Measurements from ENCODE around the gene ADD3.

Gene ADD3

DNA sequence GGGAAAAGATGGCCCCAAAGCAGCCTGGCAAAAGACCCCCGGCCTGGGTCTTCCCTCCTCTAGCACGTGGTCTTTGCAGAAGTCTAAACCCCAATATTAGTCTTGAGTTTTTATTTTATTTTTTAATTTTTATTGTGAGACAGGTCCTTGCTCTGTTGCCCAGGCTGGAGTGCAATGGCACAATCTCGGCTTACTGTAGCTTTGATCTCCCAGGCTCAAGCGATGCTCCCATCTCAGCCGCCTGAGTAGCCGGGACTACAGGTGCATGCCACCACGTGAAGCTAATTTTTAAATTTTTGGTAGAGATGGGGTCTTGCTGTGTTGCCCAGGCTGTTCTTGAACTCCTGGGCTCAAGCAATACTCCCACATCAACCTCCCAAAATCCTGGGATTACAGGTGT, 159.4 kb downstream of the ADD3 start:
- TF ChIP-seq, protein P1, sequence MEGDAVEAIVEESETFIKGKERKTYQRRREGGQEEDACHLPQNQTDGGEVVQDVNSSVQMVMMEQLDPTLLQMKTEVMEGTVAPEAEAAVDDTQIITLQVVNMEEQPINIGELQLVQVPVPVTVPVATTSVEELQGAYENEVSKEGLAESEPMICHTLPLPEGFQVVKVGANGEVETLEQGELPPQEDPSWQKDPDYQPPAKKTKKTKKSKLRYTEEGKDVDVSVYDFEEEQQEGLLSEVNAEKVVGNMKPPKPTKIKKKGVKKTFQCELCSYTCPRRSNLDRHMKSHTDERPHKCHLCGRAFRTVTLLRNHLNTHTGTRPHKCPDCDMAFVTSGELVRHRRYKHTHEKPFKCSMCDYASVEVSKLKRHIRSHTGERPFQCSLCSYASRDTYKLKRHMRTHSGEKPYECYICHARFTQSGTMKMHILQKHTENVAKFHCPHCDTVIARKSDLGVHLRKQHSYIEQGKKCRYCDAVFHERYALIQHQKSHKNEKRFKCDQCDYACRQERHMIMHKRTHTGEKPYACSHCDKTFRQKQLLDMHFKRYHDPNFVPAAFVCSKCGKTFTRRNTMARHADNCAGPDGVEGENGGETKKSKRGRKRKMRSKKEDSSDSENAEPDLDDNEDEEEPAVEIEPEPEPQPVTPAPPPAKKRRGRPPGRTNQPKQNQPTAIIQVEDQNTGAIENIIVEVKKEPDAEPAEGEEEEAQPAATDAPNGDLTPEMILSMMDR (IDR thresholded peaks at IDR 0.05; ENCODE audit: control extremely low read depth, extremely low read depth, low read depth, missing control alignments), result no peak
- ChIA-PET CTCF (interaction anchor here (0.7 to 2.2 kb wide), 3 partner anchors 9 to 1043 kb away, joined by 3 to 6 read pairs (median 6); no protein-coding TSS in a partner anchor), POLR2A (no interaction called here)
- no peak for DNase-seq (ENCODE audit: extremely low spot score)

DNA sequence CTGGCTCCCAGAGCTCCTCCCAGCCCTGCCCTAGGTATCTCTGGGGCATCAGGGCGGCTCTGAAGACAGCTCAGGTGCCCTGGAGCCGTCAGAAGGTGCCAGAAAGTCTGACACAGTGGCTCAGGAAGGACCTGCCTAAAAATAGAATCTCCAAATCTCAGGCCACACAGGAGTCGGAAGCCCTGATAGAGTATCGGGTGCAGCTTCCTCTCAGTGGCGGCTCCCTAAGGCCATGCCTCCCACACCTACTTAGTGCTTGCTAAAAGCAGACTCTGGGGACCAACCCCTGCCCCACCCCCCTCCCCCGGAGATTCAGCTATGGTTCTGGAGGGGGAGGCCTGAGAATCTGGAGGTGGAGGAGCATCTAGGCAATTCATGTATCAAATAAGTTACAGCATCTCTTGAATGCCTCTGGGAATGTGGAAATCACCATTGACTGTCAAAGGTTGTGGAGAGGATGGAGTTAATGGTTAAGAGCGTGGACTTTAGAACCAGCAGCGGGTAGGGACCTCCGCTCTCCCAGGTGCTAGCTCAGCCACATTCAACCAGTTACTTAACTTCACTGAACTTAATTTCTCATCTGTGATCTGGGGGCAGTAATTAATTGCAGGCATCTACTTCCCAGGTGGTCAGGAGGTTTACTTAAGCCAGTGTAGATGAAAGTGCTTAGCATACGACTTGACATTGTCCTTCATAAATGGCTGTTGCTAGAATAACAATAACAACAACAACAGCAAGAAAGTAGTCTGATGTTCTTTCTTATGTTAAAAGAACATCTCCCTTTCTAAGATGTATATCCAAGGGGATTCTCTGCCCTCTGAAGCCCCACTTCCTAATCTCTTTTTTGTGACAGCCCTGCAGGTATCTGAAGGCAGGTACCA, 161.1 kb downstream of the ADD3 start:
- DNase-seq (ENCODE audit: extremely low spot score), result no peak
- CTCF ChIA-PET, result interaction anchor here (1.0 to 2.2 kb wide), 4 partner anchors 11 to 35 kb away, joined by 3 to 6 read pairs (median 4); no protein-coding TSS in a partner anchor
- TF ChIP-seq, protein P1 (IDR thresholded peaks at IDR 0.05; ENCODE audit: control extremely low read depth, extremely low read depth, low read depth, missing control alignments), result no peak
- POLR2A ChIA-PET, result no interaction called here

DNA sequence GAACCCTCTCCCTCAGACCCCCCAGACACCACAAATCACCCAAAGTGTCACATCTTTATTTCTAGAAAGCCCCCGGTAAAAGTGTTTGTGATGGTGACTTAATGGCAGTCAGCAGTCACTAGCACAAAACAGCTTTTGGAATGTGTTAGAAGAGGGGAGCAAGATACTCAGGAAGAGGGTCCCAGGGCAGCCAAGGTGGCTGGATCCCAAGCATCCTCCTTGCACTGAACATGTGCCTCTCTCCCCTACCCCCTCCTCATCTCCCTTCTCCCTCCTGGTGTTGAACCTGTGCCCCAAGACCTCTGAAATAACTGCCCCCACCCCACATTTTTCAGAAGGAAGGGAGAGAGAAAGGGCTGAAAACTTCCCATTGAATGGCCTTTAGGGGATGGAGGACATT, 161.8 kb downstream of the ADD3 start:
- CTCF ChIA-PET, result no interaction called here
- DNase-seq (ENCODE audit: extremely low spot score), result no peak
- TF ChIP-seq, protein P1 (IDR thresholded peaks at IDR 0.05; ENCODE audit: control extremely low read depth, extremely low read depth, low read depth, missing control alignments), result no peak
- POLR2A ChIA-PET, result no interaction called here

DNA sequence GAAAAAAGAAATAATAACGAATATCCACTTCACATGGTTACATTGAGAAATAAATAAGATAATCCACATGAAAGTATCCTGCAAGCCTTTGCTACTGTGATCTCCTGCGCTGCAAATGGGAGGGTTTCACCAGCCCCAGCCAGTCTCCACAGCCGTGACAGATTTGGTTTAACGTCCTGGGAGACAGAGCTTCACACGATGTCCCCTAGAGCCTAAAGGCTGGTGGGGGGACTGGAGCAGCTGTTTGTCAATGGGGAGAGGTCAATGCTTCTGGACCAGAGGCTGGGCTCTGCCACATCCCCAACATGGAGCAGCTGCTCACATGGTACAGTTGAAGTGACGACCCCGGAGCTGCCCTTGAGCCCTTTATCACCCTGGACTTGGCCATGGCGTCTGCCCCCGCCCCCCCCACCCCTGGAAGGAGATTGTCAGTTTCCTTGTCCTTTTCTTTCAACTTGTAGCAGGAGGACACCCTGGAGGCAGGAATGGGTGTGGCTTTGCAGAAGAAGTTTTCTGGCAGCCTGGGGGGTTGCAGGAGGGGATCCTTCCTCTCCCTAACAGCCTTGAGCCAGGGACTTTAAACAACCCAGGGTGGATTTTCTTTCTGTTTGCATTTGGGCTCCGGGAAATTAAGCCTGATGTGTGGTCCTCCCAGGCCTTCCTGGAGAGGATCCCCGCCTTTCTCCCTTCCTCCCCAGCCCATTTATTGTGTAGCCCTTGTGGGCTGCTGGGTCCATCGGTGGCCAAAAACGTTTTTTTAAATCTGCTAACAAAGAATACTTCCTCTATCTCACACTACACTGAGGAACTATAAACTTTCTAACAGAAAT, 162.6 kb downstream of the ADD3 start:
- POLR2A ChIA-PET, result no interaction called here
- TF ChIP-seq, protein P1 (IDR thresholded peaks at IDR 0.05; ENCODE audit: control extremely low read depth, extremely low read depth, low read depth, missing control alignments), result no peak
- CTCF ChIA-PET, result no interaction called here
- DNase-seq (ENCODE audit: extremely low spot score), result no peak

DNA sequence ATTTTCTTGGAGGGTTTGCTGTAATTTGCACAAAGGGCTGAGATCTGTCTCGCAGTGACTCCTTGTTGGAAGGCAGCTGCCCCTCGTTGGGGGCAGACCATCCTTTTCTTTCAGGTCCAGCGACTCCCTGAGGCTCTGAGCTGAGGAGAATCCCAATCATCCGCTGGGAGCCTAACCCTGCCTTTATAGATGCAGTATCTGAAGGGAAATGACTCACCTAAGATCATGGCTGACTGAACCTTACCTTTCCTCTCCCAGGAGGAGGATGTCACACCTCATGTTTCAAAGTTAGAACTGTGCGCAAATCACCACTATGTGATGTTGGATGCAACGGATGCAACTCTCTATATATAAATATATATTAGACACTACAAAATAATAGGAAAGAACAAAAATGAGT, 163.2 kb downstream of the ADD3 start:
- POLR2A ChIA-PET, result no interaction called here

DNA sequence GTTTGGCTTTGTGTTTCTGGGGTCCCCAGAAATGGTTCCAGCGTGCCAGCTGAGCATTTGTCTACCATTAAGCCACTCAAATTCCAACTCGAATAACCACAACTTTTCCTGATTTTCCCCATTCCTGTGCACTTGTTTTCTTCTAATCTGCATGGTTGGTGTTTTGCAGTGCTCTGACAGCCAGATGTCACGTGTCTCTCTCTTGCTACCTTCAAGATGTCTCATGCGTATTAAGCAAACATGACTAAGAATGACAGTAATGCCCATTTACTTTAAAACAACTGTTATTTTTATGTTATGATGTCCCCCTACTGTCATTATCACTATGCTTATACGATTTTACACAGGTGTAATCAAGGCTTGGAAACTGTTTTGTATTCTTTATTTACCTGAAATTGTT, 164.4 kb downstream of the ADD3 start:
- CTCF ChIA-PET, result no interaction called here
- POLR2A ChIA-PET, result no interaction called here
- TF ChIP-seq, protein P1 (IDR thresholded peaks at IDR 0.05; ENCODE audit: control extremely low read depth, extremely low read depth, low read depth, missing control alignments), result no peak
- DNase-seq (ENCODE audit: extremely low spot score), result no peak

More for the DNA sequence above, 163.2 kb downstream of the ADD3 start:
- CTCF ChIA-PET, result no interaction called here
- TF ChIP-seq, protein P1 (IDR thresholded peaks at IDR 0.05; ENCODE audit: control extremely low read depth, extremely low read depth, low read depth, missing control alignments), result no peak
- no peak for DNase-seq (ENCODE audit: extremely low spot score)
